Hypothalamus (tissue), 51 donors: ENCODE data around the gene SPI1.

ENCODE experiments used
- DNase-seq, 51 donors: peaks; one replicate each; lab custom pipeline; 2025; lab: John Stamatoyannopoulos, UW

The SPI1 gene

DNA sequence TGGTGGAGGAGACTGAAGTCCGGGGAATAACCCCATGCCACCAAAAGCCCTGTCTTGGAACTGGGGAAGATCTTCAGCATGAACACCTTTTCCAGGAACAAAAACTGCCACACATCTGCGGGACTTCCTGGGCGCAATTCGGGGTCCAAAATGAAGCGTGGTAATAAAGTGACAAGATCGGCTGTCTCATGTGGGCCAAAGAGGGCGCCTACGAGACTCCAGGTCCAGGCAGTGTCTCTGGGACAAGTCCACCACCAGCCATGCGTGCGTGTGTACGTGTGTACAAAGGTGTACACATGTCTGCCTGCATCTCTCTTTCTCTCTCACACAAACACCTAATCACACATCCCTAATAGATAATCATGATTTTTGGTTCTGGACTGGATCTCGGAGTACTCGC lies 16.9 kb downstream of the SPI1 start:
- DNase-seq = no peak

DNA sequence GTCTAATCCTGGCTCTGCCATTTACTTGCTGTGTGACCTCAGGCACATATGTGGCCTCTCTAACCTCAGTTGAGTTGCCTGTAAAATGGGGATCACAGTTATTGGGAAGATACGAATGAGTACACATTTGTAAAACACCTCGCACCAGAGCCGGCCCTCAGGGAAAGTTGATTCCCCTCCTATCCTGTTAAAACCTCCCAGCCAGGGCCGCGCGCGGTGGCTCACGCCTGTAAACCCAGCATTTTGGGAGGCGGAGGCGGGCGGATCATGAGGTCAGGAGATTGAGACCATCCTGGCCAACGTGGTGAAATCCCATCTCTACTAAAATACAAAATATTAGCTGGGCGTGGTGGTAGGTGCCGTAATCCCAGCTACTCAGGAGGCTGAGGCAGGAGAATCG lies 18.0 kb downstream of the SPI1 start:
- no peak for DNase-seq

DNA sequence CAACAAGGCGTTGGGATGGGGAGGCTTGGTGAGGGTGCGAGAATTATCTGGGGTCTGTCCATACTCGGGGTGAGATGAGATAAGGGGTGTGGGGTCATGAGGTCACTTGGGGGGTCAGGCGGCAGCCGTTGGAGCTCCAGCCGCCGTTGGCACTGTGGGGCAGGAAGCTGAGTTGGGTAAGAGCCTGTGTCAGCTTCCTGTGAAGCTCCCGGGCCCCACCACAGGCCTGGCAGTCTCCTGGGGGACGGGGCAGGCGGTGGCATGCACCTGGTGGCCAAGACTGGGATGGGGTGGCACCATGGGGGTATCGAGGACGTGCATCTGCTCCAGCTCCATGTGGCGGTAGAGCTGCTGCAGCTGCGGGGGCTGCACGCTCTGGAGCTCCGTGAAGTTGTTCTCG lies 18.8 kb downstream of the SPI1 start:
- DNase-seq = no peak

DNA sequence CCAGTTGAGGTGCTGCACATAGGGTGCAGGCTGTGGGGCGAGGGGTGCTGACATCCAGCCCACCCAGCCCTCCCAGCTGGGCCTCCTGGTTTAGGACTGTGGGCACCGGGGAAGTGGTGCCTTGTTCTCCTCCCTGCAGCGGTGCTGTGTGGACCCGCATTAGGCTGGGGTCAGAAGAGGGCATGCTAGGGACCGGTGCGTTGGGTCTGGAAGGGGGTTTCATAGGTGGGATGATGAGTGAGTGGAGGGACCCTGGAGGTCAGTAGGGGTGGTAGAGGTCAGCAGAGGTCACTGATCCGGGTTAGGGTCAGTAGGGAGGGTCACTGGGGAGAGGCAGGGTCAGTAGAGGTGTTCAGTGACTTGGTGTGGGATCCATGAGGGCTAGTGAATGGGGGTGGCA lies 19.2 kb downstream of the SPI1 start:
- DNase-seq = no peak

DNA sequence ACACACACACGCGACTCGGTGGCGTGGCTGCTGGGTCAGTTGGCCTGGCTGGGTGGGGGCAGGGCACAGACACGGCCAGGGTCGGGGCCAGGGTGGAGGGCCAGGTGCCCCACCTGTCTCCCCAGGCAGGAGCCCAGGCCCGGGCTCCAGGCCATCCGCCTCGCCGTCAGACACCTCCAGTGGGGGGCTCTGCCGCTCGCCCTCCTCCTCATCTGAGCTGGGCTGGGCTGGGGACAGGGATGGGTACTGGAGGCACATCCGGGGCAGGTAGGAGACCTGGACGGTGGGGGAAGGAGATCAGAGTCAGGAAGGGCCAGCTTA lies 19.7 kb downstream of the SPI1 start:
- no peak for DNase-seq

DNA sequence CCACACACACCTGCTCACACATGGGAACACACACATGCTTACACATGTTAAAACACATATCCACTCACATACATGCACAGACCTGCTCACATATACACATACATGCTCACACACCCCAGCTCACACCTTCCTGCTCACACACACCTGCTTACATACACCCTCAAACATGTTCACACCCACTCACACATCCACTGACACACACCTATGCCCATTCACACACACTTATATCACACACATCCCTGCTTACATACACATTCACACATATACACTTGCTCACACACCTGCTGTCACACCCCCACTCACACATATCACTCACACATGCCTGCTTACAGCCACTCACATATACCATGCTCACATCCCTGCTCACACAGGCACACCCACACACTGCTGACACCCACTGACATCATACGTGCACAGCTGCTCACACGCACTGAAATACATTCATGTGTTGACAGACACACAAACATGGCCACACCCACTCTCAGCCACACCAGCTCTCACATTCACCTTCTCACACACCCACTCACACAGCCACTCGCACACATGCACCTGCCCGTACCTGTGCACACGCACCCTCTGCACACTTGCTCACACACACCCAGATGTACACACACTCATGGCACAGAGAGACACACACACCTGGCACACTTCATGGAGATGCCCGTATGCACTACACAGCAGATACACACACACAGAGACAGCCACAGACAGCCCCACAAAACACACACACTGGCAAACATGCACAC lies 20.2 kb downstream of the SPI1 start:
- DNase-seq = no peak

DNA sequence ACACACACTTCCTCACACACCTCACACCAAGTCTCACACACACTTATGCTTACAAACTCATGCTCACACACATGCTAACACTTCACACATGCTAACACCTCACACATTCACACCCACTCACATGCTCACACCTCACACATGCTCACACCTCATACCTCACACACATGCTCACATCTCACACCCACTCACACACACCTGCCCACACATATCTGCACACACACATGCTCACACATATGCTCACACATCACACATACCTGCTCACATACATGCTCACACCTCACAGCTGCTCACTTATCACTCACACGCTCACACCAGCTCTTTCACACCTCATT lies 21.4 kb downstream of the SPI1 start:
- no peak for DNase-seq

DNA sequence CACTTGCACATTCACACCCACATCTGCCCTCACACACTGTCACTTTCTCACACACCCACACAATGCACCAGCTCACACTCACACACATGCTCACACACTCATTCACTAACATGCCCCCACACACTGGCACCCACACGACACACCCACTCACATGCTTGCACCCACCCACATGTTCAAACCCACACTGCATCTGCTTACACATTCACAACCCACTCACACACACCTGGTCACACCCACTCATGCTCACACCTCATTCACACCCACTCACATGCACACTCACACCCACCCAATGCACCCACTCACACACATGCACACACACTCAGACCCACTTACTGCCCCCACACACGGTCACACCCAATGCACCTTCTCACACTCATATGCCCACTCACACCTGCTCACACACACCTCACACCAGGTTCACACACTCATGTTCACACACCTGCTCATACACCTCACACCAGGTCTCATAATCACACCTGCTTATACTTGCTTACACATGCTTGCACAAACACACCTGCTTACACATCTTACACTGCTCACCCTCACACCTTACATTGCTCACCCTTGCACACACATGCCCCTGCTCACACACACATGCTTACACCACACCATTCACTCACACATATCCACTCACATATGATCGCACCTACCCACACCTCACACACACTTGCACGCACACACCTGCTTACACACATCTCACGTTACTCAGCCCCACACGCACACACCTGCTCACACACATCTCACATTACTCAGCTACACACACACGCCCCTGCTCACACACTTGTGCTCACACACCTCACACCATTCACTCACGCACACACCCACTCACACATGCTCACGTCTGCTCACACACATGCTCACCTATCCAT lies 22.0 kb downstream of the SPI1 start:
- DNase-seq = no peak

DNA sequence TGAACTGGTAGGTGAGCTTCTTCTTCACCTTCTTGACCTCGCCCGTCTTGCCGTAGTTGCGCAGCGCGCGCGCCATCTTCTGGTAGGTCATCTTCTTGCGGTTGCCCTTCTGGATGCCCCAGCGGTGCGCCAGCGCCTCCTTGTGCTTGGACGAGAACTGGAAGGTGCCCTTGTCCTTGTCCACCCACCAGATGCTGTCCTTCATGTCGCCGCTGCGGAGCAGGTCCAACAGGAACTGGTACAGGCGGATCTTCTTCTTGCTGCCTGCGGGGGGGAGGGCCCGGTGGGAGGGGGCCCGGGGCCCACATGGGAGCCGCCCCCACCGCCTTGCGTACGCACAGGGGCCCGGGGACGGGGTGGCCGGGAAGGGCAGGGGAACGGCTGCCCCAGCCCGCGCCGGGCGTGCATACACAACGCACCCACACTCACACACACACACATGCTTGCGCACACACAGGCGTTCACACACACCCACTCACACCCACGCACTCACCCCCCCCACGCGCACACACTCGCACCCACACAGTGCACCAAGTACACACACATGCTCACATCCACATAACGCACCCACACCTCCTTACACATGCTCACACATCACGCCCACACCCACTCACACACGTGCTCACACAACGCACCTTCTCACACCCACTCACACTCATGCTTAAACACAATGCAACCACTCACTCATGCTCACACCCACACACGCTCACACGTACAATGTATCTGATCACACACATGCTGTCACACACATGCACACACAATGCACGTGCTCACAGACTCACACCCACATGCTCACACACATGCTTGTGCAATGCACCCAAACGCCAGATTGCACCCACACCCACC lies 22.8 kb downstream of the SPI1 start:
- DNase-seq = peak; percentile 36 to 93 (median 80)

DNA sequence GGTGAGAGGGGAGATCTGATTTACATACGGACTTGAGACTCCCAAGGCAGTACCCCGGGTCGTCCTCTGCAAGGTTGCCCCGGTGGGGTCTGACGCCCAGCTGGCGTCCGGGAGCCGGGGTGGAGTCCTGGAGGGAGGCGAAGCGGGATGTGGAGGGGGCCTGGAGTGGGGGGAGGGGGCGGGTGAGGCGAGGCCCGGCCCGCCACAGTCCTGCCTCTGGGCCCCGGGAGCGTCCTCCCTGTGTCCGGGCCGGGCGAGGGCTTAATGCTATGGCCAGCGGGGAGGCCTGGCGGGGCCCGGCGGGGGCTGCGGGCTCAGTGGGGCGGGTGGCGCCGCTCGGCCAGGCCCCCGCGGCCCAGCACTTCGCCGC lies 23.4 kb downstream of the SPI1 start:
- DNase-seq = peak in 1 of 51 donors; percentile 37

DNA sequence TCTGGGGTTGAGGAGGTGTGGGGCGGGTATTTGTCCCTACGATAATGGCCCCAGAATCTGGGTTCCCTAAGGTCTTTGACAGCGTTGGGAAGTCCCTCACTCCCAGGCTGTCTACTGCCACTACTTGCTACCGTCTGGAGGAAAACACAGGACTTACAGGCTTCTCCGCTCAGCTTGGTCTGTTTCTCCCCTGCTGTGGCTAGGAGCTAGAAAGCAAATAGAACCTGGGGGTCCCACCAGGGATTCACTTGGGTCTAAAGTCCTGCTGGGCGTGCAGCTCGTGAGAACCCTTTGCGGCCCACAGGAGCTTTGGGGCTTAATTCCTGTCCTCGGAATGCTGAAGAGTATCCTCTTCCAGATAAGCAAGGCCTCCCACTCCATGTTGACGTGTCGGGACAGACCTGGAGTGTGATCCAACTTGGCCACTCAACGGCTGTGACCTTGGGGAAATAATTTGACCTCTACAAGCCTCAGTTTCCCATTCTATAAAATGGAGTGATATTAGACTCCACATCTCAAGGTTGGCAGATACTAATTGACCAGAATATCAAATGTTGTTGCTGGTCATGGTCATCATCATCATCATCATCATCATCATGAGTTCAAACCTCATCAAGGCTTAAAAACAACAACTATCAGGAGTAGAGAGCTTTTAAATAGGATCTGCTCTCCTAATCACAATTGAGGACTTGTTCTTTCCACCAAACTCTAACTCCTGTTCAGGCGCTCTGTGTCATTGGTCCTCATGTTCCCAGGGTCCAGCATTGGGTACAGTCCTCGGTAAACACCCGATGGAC lies 24.2 kb downstream of the SPI1 start:
- DNase-seq = no peak

DNA sequence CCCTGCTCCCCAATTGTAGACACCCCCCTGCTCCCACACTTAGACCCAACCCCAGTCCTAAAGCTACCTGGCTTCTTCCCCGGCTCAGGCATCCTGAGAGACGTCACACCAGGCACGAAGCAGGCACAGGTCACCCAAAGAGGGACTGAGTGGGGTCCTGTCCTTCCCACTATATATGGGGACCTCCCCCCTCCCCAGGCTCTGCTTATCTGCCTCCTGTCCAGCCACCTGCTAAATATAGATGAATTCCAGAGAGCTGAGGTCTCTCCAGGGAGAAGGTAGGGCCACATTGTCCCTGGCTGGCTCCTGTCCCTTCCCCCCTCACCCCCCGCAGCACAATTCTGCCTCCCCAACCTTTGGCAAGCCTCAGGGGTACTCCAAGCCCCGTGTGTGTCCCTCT lies 25.8 kb downstream of the SPI1 start, which contains the start of gene MYBPC3:
Gene MYBPC3 (minus strand): TSS at position 147 of the 400 bp plus-strand sequence. CDS start 55 bp downstream, at position 92.
- DNase-seq = no peak

DNA sequence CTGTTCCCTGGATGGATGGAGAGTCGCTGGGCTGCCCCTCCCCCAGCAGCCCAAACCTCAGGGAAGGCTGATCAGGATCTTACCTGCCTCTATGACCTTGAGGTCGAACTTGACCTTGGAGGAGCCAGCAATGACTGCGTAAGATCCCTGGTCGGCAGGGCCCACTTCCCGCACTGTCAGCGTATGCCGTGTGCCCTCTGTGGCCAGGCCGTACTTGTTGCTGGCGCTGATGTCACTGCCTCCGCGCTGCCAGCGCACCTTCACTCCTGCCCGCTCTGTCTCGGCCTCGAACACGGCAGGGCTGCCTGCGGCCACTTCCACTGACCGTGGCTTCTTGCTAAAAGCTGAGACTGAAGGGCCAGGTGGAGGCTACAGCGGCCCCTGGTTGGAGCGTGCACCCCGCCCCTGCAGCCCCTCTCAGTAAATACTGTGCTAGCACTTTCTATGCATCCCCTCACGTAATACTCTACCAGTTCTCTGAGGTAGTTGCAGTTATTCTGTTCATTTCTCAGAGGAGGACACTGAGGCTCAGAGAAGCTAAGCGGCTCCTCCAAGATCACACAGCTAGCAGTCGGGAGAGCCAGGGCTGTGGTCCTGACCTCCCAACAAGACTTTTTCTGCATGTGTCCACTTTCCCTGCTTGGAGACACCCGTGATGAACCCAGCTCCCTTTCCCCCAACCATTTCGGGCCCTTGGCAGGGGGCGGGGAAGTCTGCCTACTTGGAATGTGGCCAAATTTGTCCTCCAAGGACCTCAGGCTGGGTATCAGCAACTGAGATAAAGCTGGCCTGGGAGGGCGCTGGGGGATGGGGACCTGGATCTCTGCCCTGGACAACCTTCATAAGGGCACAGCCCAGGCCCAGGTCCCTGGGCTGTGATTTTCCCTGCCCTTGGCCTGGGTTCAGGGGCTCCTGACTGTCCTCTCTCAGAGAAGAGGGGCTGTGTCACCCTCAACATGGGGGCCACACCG lies 26.9 kb downstream of the SPI1 start:
- DNase-seq = no peak

DNA sequence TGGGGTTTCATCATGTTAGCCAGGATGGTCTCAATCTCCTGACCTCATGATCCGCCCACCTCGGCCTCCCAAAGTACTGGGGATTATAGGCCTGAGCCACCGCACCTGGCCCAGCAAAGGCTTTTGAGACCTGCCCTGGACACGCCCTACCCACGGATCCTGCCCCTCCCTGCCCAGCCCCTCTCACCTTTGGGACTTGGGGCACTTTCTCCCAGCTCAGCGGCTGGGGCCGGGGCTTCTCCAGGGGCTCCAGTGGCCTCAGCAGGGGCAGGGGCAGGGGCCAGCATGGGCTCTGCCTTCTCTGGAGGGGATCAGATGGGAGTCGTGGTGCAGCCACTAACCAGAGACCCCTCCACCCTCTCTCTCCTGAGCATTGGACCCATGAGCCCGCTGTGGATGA lies 28.0 kb downstream of the SPI1 start:
- no peak for DNase-seq

DNA sequence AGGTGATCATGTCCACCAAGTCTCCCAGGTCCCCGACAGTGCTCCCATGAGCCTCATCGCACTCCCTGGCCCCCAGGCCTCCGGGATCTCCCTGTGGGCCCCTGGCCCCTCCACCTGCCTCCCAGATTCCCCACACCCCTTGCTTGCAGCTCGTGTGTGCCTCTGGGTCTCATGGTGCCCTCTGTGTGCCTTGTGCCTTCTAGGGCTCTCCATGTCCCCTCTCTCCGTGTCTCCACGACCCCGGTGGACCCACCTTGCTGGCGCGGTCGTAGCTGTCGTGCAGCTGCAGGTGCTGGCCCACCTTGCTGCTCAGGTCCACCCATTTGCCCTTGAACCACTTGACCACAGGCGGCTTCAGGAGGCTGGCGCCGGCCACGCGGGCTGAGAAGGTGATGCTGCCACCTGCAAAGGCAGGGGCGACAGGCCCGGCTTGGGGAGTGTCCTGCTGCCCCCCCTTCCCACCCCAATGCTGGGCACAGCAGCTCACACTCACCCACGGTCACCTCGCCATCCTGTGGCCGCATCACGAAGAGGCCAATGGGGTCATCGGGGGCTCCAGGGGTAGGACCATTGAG lies 28.7 kb downstream of the SPI1 start:
- DNase-seq = no peak

DNA sequence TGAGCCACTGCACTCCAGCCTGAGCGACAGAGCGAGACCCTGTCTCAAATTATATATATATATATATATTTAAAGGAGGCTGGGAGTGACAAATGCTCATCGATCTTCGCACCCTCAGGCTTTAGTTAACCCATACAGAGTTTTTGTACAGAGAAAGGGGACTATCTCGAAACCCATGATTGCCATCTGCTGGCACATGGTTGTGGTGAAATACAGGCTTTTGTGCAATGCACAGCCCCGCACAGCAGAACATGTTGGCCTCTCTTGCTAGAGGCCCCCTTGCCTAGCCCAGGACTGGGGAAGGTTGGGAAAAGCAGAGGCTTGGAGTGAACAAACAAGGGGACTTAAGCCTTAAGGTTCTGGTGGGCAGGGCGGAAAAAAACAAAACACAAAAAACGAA lies 29.5 kb downstream of the SPI1 start:
- DNase-seq = peak in 1 of 51 donors; percentile 4

DNA sequence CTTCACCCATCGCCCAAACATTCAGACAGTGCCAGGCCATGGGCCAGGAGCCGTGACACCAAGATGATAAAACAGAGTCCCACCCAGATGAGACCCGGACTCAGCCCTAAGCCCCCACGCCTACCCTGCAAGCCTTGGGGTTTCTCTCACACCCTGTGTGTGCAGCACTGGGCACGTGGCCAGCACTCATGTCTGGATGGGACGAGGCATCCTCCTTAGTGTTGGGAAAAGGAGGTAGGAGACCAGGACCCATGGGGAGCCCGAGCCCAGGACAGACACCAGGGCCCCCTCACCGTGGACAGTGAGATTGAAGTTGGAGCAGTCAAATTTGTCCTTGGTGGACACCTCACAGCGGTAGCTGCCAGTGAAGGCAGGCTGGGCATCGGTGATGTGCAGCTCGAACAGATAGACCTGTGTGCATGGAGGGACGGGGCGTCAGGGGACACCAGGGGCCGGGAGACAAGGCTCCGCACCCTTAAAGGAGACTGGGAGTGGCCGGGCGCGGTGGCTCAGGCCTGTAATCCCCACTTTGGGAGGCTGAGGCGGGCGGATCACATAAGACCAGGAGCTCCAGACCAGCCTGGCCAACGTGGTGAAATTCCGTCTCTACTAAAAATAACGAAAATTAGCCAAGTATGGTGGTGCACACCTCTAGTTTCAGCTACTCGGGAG lies 30.1 kb downstream of the SPI1 start:
- DNase-seq = no peak

DNA sequence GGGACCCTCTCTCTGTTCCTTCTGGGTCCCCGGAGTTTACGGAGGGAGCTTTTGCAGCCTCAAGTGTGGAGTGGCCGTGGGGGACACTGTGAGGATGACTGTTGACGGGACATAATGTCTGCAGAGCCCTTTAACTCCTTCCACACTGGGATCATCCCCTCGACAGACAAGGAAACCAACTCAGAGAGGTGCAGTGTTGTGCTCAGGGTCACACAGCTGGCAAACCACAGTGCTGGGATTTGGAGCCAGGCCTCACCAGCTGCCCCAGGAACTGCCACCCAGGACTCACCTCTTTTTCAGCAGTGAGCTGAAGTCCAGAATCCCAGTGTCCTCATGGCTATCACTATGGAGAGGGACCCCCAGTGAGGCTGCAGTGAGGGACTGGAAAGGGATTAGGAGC lies 31.2 kb downstream of the SPI1 start:
- no peak for DNase-seq
